ENCODE measurements around the gene PLCB1.

The PLCB1 gene

GRCh38 chr20:8228315-8228714 lies 96.2 kb downstream of the PLCB1 start:
- H3K27ac ChIP-seq, result no peak overlapping the region
- H3K9ac ChIP-seq (ENCODE audit: insufficient read length), result no peak overlapping the region
- no peak for TF ChIP-seq EZH2 (IDR thresholded peaks at IDR 0.05)
- TF ChIP-seq POLR2AphosphoS5 (IDR thresholded peaks at IDR 0.05; ENCODE audit: borderline replicate concordance, low read depth, low read length), result no peak
- TF ChIP-seq FOXP2 (optimal IDR thresholded peaks at IDR 0.05; ENCODE audit: control extremely low read depth, extremely low read length, insufficient read depth), result no peak
- H3K4me3 ChIP-seq, result no peak overlapping the region
- H3K9me3 ChIP-seq (ENCODE audit: low read depth, low read length), result no peaks in the 10 kb centered on the region
- DNase-seq (ENCODE audit: low read depth, low spot score), result no peak
- no peaks in the 10 kb centered on the region for H3K36me3 ChIP-seq (ENCODE audit: insufficient read depth, low read length)

- DNase-seq (ENCODE audit: low read depth, low spot score), result no peak
Measured at GRCh38 chr20:8229090-8229489, 97.0 kb downstream of the PLCB1 start.

GRCh38 chr20:8231038-8231437 lies 99.0 kb downstream of the PLCB1 start:
- no peak for DNase-seq (ENCODE audit: low read depth, low spot score)
- H3K27ac ChIP-seq, result no peak overlapping the region
- H3K9me3 ChIP-seq (ENCODE audit: low read depth, low read length), result no peaks in the 10 kb centered on the region
- H3K4me3 ChIP-seq, result no peak overlapping the region
- H3K36me3 ChIP-seq (ENCODE audit: insufficient read depth, low read length), result no peaks in the 10 kb centered on the region
- no peak for TF ChIP-seq EZH2 (IDR thresholded peaks at IDR 0.05)
- TF ChIP-seq FOXP2 (optimal IDR thresholded peaks at IDR 0.05; ENCODE audit: control extremely low read depth, extremely low read length, insufficient read depth), result no peak
- no peak for TF ChIP-seq POLR2AphosphoS5 (IDR thresholded peaks at IDR 0.05; ENCODE audit: borderline replicate concordance, low read depth, low read length)
- H3K9ac ChIP-seq (ENCODE audit: insufficient read length), result no peak overlapping the region

More at GRCh38 chr20:8229090-8229489, 97.0 kb downstream of the PLCB1 start:
- Histone ChIP-seq H3K4me3 (no peak overlapping the region), H3K36me3 (ENCODE audit: insufficient read depth, low read length) (no peaks in the 10 kb centered on the region), H3K9me3 (ENCODE audit: low read depth, low read length) (no peaks in the 10 kb centered on the region), H3K27ac (no peak overlapping the region), H3K9ac (ENCODE audit: insufficient read length) (no peak overlapping the region)
- TF ChIP-seq POLR2AphosphoS5 (IDR thresholded peaks at IDR 0.05; ENCODE audit: borderline replicate concordance, low read depth, low read length) (no peak), FOXP2 (optimal IDR thresholded peaks at IDR 0.05; ENCODE audit: control extremely low read depth, extremely low read length, insufficient read depth) (no peak), EZH2 (IDR thresholded peaks at IDR 0.05) (no peak)

DNA sequence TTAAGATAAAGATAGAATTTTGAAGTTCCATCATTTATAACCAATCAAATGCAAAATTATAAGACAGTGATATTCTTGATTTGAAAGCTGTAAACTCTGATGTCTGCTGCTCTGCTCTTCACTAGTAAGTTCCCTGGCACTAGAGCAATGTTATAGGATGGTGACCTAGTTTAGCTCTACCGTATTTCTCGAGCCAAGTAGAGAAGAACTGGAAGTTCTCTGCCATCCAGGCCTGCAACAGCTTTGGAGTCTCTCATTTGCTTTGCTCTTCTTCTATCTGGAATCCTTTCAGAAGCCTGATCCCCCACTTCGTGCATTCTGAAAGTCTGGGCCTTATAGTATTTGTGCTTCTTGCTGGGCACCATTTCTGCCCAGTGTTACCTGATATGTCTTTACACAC lies 100.3 kb downstream of the PLCB1 start:
- no peak for TF ChIP-seq EZH2 (IDR thresholded peaks at IDR 0.05)
- TF ChIP-seq POLR2AphosphoS5 (IDR thresholded peaks at IDR 0.05; ENCODE audit: borderline replicate concordance, low read depth, low read length), result no peak
- TF ChIP-seq FOXP2 (optimal IDR thresholded peaks at IDR 0.05; ENCODE audit: control extremely low read depth, extremely low read length, insufficient read depth), result no peak
- Histone ChIP-seq H3K9ac (ENCODE audit: insufficient read length) (no peak overlapping the region), H3K36me3 (ENCODE audit: insufficient read depth, low read length) (no peaks in the 10 kb centered on the region), H3K27ac (no peak overlapping the region), H3K4me3 (no peak overlapping the region), H3K9me3 (ENCODE audit: low read depth, low read length) (no peaks in the 10 kb centered on the region)
- no peak for DNase-seq (ENCODE audit: low read depth, low spot score)

GRCh38 chr20:8234580-8234979 lies 102.5 kb downstream of the PLCB1 start:
- no peak overlapping the region for H3K27ac ChIP-seq
- no peak for DNase-seq (ENCODE audit: low read depth, low spot score)
- H3K4me3 ChIP-seq, result no peak overlapping the region
- H3K36me3 ChIP-seq (ENCODE audit: insufficient read depth, low read length), result no peaks in the 10 kb centered on the region
- TF ChIP-seq FOXP2 (optimal IDR thresholded peaks at IDR 0.05; ENCODE audit: control extremely low read depth, extremely low read length, insufficient read depth), result no peak
- TF ChIP-seq POLR2AphosphoS5 (IDR thresholded peaks at IDR 0.05; ENCODE audit: borderline replicate concordance, low read depth, low read length), result no peak
- no peak for TF ChIP-seq EZH2 (IDR thresholded peaks at IDR 0.05)
- H3K9ac ChIP-seq (ENCODE audit: insufficient read length), result no peak overlapping the region
- no peaks in the 10 kb centered on the region for H3K9me3 ChIP-seq (ENCODE audit: low read depth, low read length)

GRCh38 chr20:8242066-8242465 lies 110.0 kb downstream of the PLCB1 start:
- no peak for TF ChIP-seq FOXP2 (optimal IDR thresholded peaks at IDR 0.05; ENCODE audit: control extremely low read depth, extremely low read length, insufficient read depth)
- no peak for TF ChIP-seq EZH2 (IDR thresholded peaks at IDR 0.05)
- TF ChIP-seq POLR2AphosphoS5 (IDR thresholded peaks at IDR 0.05; ENCODE audit: borderline replicate concordance, low read depth, low read length), result no peak
- no peaks in the 10 kb centered on the region for H3K9me3 ChIP-seq (ENCODE audit: low read depth, low read length)
- no peak for DNase-seq (ENCODE audit: low read depth, low spot score)

GRCh38 chr20:8242827-8243724 lies 111.0 kb downstream of the PLCB1 start:
- H3K27ac ChIP-seq, result no peak overlapping the region
- no peaks in the 10 kb centered on the region for H3K9me3 ChIP-seq (ENCODE audit: low read depth, low read length)
- no peaks in the 10 kb centered on the region for H3K36me3 ChIP-seq (ENCODE audit: insufficient read depth, low read length)
- no peak for TF ChIP-seq POLR2AphosphoS5 (IDR thresholded peaks at IDR 0.05; ENCODE audit: borderline replicate concordance, low read depth, low read length)
- TF ChIP-seq FOXP2 (optimal IDR thresholded peaks at IDR 0.05; ENCODE audit: control extremely low read depth, extremely low read length, insufficient read depth), result no peak
- TF ChIP-seq EZH2 (IDR thresholded peaks at IDR 0.05), result no peak
- H3K9ac ChIP-seq (ENCODE audit: insufficient read length), result no peak overlapping the region
- H3K4me3 ChIP-seq, result no peak overlapping the region
- no peak for DNase-seq (ENCODE audit: low read depth, low spot score)

More at GRCh38 chr20:8242066-8242465, 110.0 kb downstream of the PLCB1 start:
- H3K9ac ChIP-seq (ENCODE audit: insufficient read length), result no peak overlapping the region
- H3K4me3 ChIP-seq, result no peak overlapping the region
- H3K27ac ChIP-seq, result no peak overlapping the region
- no peaks in the 10 kb centered on the region for H3K36me3 ChIP-seq (ENCODE audit: insufficient read depth, low read length)

DNA sequence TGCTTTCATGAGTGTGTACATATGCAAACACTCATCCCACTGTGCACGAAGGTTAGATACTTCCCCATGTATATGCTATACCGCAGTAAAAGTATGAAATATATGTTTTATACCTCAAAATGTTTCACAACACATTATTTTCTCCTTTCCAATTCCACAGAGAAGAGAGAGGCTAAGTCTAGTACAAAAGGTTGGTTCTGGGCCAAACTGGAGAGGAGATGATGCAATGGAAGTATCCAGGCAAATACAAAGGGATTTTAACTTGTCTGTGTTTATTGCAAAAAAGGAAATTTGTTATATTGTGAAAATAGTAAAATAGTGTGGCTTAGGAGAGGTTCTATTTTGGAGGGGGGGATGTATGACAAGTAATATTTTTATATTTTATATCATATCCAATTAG lies 112.6 kb downstream of the PLCB1 start:
- Histone ChIP-seq H3K27ac (no peak overlapping the region), H3K9ac (ENCODE audit: insufficient read length) (no peak overlapping the region), H3K4me3 (no peak overlapping the region), H3K9me3 (ENCODE audit: low read depth, low read length) (no peaks in the 10 kb centered on the region), H3K36me3 (ENCODE audit: insufficient read depth, low read length) (no peaks in the 10 kb centered on the region)
- no peak for DNase-seq (ENCODE audit: low read depth, low spot score)
- TF ChIP-seq FOXP2 (optimal IDR thresholded peaks at IDR 0.05; ENCODE audit: control extremely low read depth, extremely low read length, insufficient read depth), result no peak
- no peak for TF ChIP-seq EZH2 (IDR thresholded peaks at IDR 0.05)
- TF ChIP-seq POLR2AphosphoS5 (IDR thresholded peaks at IDR 0.05; ENCODE audit: borderline replicate concordance, low read depth, low read length), result no peak

All from SK-N-MC (cell line).